ENCODE data around the gene ITPRIPL2. TPM values are rescaled to one million over a fixed set of nuclear protein-coding genes. Genes with fewer than 3 reads are reported as not detected.
A peak's percentile ranks its signal among the peaks of the same experiment; 100 is the strongest.

Gene ITPRIPL2
- total and polyA plus RNA-seq, 2 of the 4 experiments (the other 2 are of a cell fraction) = 9.2 to 11.1 TPM

GRCh38 chr16:19123535-19124178, 9.9 kb downstream of the ITPRIPL2 start:
- TF ChIP-seq RAD21 (IDR thresholded peaks at IDR 0.05; ENCODE audit: low read length) = no peak
- no peak for TF ChIP-seq RFX5 (IDR thresholded peaks at IDR 0.05; ENCODE audit: low read depth, low read length)
- no peak for TF ChIP-seq MXI1 (IDR thresholded peaks at IDR 0.05; ENCODE audit: borderline replicate concordance, low read depth, low read length)
- TF ChIP-seq CHD1 (IDR thresholded peaks at IDR 0.05; ENCODE audit: low read depth, low read length) = no peak
- no peak for TF ChIP-seq NFE2L2 (IDR thresholded peaks at IDR 0.05; ENCODE audit: low read depth, low read length)
- no peak for TF ChIP-seq MAZ (IDR thresholded peaks at IDR 0.05; ENCODE audit: borderline replicate concordance, low read depth, low read length)
- no peak for TF ChIP-seq CTCF (conservative IDR thresholded peaks at IDR 0.05; ENCODE audit: low read depth, low read length)
- ChIA-PET POLR2A (ENCODE audit: unreplicated experiment) (interaction anchor here (0.5 kb wide), 1 partner anchor 431 kb away, joined by 5 read pairs; no protein-coding TSS in a partner anchor), CTCF (no interaction called here)
- Histone ChIP-seq H3K27me3 (ENCODE audit: control insufficient read depth, insufficient read depth, low read length) (no peaks in the 10 kb centered on the region), H2BK5ac (ENCODE audit: low read depth, low read length, poor library complexity, severe bottlenecking) (no peak overlapping the region), H3K23ac (ENCODE audit: low read depth, low read length) (no peak overlapping the region), H4K91ac (ENCODE audit: insufficient read depth, low read depth, low read length) (no peak overlapping the region), H2AFZ (replicated peaks; ENCODE audit: low read length, poor library complexity) (no peak overlapping the region), H3K9me1 (ENCODE audit: insufficient read depth, low read length) (peaks cover 8% of the 10 kb centered on the region), H4K8ac (ENCODE audit: low read depth in 2 of 2, low read length in 2 of 2) (no peak overlapping the region), H2BK15ac (ENCODE audit: low read depth, low read length) (no peak overlapping the region), H2AK5ac (ENCODE audit: low read depth, low read length) (peak overlapping the region; percentile 16; the same call in 1 of the 2 replicates), H3K4me2 (ENCODE audit: low read depth, low read length) (no peak overlapping the region), H3K4me1 (ENCODE audit: control insufficient read depth, insufficient read depth, low read length) (peaks cover 9% of the 10 kb centered on the region), H2BK20ac (ENCODE audit: low read depth, low read length) (no peak overlapping the region), H2AK9ac (replicated peaks; ENCODE audit: low read depth, low read length, poor library complexity) (no peak overlapping the region), H4K5ac (ENCODE audit: low read depth, low read length) (no peak overlapping the region), H3K4me3 (ENCODE audit: insufficient read depth, low read depth, low read length) (no peak overlapping the region), H3K9me3 (ENCODE audit: control insufficient read depth, insufficient read depth, low read length) (no peaks in the 10 kb centered on the region), H4K20me1 (ENCODE audit: insufficient read depth, low read length) (peaks cover 23% of the 10 kb centered on the region), H3K4ac (ENCODE audit: low read depth, low read length) (peak overlapping the region; percentile 20; the same call in 1 of the 2 replicates), H3K9ac (ENCODE audit: low read depth, low read length) (no peak overlapping the region), H3K36me3 (ENCODE audit: control insufficient read depth, insufficient read depth, low read length) (peaks cover 10% of the 10 kb centered on the region), H3K56ac (ENCODE audit: extremely low read depth, insufficient read depth, low read length) (no peak overlapping the region), H3K14ac (replicated peaks; ENCODE audit: low read depth, low read length) (no peak overlapping the region), H2BK120ac (ENCODE audit: low read depth, low read length) (no peak overlapping the region), H3K79me1 (ENCODE audit: low read depth in 1 of 2, low read length in 2 of 2) (peaks cover 7 to 50% of the 10 kb centered on the region in 2 experiments; a peak in 3 of 4 replicates), H3K27ac (ENCODE audit: insufficient read depth, low read length) (no peak overlapping the region), H3K18ac (ENCODE audit: low read depth, low read length) (no peak overlapping the region; the same call in 1 of the 2 replicates)
- intact Hi-C loops (cut with micrococcal nuclease) (no loop called here), dilution Hi-C loops (cut with HindIII; ENCODE audit: low sequenced_read_pairs, unreplicated experiment) (no loop called here), in situ Hi-C loops (cut with MboI; ENCODE audit: low sequenced_read_pairs) (loop anchor here (25.0 kb wide), 2 partner anchors 589 to 764 kb away; partner anchors contain the start of genes GPRC5B, IQCK and KNOP1)
- WGBS, 2 experiments (ENCODE audit: extremely low coverage in 2 of 2, insufficient read length in 1 of 2) = 80% methylated on average over 1 of the region's 6 CpGs; no CpG with 5 or more reads in 1 of the 2 experiments
- ATAC-seq (ENCODE audit: low read depth) = no peak
- BruUV-seq (replicated peaks) = no TSS peak
- no peak for DNase-seq
